LHCN-M2 (cell line): ENCODE data around the gene RBMS3. TPM values are rescaled to one million over a fixed set of nuclear protein-coding genes. Genes with fewer than 3 reads are reported as not detected.

Experiments used
- DNase-seq: peaks from one replicate; pipeline ENCODE4 v3.0.0-alpha.2; 2012; ENCODE audit warnings: low read depth
- total RNA-seq: library from RNA; depleted of rRNA; stranded (reverse); fragments of >200 nt; gene quantifications from 2 replicates; pipeline ENCODE4 v1.2.3, GENCODE V29; 2014

The RBMS3 gene
- total RNA-seq, 1 experiment from 2014 or later, result 13.8 TPM

DNA sequence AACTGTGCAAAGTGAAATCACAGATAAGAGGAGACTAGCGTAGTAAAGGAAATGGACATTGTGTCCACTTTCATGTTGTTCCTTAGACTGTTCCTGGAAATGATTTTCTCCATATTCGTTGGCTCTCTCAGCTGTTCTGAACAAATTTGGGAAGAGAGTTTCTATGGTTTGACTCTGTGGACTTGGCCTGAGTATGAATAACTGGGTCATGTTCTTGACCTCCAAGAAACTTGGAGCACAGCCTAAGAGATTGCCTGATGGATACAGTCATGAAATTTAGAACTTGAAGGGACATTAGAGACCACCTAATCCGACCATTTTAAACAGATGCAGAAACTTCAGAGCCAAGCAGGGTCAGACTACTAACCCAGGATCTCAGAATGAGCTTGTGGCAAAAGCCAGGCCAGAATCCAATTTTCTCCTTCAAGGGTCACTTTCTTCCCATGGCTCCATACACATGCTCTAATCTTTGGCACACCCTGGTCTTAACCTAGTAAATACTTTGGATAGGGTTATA lies 430.4 kb downstream of the RBMS3 start:
- peak; percentile 16 for DNase-seq

DNA sequence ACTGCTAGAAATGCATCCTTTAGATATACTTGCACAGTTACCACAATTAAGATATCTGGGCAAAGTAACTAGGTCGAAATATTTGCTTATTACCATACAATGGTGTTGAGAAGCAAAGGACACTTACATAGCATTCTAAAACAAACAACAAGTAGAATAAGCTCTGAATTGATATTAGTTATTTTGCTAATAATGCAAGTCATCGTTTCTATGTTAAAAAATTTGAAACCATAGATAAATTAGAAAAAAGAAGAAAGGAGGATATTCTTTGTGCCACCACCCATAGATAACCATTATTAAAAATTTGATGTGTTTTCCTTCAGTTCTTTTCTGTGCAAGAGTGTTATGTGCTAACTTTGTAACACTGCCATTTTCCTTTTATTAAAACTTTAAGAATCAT lies 435.3 kb downstream of the RBMS3 start:
- no peak for DNase-seq

DNA sequence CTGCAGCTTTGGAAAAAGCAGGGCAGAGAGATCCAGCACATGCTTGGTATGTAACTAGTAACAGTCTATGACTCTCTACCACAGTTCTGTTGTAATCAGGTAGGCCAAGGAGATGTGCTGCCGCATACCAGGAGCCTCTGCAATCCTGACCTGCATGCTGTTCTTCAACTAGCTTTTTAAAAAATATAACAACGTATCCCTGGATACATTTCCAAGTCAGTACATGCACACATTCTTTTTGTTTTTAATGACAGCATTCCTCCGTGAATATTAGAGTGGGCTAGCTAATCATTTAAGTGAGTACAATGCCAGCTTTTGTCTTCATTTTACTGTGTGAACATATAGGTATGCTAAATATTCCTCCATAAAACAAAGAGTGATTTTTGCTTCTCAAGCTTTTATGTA lies 437.8 kb downstream of the RBMS3 start:
- no peak for DNase-seq

DNA sequence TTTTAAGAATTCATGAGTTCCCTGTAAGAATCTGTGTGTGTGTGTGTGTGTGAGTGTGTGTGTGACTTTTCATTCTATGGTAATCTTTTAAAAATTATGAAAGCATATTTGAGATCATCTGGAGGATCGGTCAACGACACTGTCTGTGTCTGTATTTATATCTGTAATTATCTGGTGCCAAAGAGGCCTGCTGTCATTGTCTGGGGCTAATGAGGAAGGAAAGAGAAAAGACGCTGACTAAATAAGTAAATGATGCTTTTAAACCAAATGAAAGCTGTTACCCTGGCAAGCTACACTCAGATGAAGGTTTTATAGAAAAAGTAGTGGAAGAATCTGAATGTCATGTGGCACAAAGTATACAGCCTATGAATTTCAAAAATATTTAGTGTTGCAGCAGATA lies 439.8 kb downstream of the RBMS3 start:
- no peak for DNase-seq

DNA sequence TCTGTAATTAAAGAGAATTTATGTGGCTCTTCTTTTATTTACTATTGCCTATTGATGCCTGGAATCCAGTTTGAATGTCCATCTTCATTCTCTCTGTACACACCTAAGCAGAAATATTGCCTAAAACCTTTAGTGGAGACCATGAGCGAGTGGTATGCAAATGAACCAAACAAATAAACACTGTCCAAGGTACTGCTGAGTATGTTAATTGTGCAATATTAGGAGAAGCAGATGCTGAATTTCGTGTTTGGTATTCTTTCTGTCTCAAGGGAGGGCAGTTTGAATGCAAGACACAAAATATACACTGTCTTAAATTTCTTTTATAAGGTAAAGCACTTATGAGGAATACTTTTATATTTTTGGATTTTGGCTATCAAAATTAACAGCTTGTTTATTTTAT lies 440.9 kb downstream of the RBMS3 start:
- peak; percentile 37 for DNase-seq

DNA sequence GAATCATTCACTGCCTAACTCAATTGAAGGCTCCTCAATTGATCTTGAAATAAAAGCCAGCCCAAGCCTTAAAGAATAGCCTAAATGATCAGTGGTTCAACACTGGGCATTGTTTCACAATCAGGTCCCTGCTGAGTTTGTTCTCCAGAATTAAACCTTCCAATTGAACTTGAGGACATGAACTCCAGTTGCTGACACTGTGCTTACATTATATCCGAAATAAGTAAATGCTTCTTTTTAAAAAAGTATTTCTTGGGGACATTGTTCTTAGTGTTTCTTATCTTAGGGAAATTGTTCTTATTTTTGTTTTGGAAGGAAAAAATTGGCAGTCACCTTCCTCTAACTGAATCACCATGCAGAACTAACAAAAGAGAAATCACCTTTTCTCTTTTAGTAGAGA lies 450.2 kb downstream of the RBMS3 start:
- no peak for DNase-seq

DNA sequence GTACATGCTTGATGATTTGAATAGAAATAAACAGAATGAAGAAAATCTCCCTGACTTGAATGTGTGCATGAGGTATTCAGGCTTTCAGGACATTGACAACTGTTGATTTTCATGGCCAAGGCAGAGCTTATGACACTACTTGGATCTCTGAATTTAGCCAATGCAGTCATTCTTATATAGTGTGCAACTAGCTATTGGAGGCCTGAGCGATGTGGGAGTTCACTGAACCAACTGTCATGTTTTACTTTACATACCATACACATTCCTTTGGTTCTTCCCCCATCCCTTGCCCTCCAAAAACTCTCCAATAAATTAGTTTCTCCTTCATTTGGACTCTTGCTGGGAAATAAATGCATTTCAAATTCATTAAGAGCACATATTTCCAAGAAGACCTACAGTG lies 460.4 kb downstream of the RBMS3 start:
- no peak for DNase-seq

DNA sequence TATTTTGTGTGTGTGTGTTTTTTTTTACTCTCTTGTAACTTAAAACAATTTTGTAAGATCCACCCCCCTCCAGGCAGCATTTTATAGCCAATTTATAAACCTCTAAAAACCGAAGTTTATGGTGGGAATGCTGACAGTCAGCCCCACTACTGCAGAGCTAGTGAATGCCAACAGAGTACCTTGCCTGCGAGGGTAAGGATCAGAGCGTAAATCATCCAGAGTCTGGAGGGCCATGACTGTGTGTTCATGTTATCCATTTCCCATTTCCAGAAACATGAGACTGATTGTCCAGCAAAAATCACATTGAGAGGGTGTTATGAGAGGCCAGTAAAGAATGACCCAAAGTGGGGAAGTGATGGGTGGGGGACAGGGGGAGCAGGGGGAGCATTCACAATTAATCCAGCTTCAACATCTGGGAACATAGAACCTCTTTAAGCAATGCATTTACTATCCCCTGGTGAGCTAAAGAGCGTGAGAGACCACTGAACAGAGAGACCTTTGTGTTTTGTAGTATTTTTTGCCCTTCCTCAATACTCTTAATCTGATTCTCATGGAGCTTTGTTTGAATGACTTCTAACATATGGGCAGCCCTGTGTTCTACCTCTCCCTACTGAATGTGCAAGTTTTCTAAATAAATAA lies 464.5 kb downstream of the RBMS3 start:
- no peak for DNase-seq

DNA sequence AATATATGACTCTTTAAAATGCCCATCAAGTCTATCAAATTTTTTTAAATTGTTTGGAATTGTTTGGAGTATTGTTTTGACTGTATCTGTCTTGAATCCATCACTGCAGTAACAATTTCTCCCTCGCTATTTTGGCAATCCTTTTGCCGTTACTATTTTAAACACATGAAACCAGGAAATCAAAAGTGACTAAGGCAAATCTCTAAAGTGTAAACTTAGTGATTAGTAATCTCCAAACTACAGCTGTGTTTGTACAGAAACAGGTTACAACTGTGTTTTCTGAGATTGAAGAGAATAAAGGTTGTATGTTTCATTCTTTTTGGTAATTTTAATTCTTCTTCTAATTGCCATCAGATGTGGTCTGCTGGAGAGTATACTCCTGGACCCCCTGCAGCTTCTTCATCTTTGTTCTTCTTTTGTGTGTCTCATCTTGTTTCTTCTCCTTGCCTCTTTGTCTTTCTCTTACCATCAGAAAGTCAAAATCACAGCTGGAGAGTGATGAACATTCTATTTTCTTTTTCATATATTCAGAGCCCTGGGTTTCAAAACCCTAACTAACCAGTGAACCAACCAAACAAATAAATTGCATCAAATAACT lies 465.4 kb downstream of the RBMS3 start:
- peak; percentile 31 for DNase-seq

DNA sequence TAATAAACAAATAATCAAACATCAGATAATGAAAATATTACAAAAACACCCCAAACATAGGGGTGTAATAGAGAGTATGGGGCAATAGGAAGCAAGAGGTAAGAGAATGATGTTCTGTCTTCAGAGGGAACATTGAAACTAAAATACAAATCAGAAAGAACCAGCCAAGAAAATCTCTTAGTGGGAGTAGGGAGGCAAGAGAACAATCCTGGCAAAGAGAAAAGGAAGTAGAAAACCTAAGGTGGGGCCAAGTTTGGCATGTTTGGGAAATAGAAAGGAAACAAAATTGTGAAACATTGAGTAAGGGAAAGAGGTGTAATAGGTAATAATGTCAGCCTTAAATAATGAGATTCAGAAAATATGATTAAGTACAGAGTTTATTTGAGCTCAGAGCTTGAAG lies 467.1 kb downstream of the RBMS3 start:
- DNase-seq, result no peak

DNA sequence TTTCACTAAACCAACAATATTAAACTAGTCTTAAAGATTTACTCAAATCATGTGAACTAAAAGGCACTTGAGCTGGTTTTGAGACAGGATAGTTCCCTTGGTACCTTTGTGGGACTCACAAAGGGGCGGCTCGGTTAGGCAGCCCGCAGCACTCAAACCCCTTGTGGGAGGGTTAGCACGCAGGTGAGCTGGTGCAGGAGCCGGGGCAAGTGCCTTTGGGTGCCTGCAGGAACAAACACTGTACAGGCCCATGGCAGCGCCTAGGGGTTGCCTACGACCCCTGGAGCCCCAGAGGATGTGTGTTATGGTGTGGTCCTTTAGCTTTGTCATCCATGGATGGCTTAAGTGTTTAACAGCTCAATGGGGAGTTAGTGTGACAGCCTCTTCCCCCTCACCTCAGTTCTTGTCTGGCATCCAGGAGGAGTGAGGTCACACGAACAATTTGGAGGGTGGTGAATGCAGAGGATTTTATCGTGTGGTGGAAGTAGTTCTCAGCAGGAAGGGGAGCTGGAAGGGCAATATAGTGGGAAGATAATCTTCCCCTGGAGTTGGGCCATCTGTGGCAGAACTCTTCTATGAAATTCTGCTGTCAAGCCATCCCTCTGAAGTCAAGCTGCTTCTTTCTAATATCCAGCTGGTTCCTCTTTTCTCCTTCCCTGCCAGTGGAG lies 470.9 kb downstream of the RBMS3 start:
- DNase-seq, result no peak

DNA sequence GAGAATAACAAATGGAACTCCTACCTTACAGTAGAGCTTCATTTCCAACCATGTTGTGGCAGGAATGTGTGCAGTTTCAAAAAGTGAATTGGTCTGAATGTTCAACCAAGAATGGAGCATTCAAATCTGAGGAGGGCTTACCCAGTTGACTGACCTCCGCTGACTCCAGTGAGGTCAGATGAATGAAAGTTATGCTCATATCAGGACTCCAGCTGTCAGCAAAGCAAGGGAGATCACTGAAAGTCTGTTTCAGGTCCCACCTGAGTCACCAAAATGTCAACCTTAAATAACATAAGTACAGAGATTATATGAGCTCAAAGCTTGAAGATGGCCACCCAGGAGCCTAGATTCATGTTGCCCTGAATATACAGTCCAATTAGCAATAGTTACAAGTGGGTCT lies 473.5 kb downstream of the RBMS3 start:
- DNase-seq, result no peak

DNA sequence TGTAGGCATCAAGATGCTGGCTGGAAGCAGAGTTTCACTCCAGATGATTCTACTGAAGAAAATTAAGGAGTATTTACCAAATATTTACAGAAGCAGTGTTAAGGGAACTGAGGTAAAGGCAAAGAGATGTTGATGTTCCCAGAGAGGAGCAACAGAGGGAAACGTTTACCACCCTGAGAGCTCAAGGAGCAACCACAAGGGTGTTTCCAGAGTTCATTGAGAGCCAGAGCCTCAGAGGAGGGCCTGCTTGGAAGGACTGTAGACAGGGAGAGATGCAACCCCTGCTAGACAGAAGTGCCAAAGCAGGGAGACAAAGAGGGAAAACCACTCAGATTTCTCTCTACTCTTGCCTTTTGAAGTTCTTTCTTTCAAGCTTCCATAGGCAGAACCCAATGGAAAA lies 474.5 kb downstream of the RBMS3 start:
- DNase-seq, result no peak

DNA sequence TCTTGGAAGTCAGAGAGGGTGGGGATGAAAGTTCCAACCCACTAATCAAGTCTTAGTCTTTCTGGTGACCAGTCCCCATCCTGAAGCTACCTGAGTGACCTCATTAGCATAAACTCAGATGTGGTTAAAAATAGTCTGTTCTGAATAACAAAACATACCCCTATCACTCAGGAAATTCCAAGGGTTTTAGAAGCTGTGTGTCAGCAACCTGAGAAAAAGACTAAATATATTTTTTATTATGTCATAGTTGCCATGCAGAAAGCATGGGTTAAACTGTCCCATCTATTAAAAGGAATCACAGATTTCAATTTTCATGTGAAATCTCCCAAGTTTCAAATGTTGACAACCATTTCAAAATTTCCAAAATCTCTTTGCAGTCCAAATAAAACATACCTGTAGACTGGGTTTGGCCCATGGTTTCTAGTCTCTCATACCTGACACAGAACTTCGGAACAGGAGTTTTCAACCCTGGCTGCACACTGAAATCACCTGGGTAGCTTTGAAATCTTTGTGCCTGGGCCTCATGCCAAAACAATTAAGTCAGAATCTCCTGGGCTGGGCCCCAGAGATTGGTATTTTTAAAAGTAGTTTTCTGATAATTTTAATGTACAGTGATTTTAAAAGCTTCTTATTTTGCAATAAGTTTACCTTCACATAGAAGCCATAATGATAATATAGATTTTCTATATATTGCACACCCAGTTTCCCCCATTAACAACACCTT lies 476.3 kb downstream of the RBMS3 start:
- DNase-seq, result peak; percentile 21

DNA sequence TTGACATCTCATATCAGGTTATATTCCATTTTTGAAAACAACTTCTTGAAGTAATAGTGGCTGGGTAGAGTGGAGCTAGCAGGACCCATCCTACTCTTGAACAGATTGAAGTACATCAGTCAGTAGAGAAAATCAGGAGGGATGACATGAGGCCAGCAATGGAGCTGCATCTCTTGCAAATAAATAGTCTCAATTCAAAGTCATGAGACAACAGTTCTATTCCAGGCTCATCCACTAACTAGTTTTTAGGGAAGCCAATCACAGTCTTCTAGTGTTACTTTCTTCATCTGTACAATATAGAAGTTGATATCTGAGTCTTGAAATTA lies 477.2 kb downstream of the RBMS3 start:
- no peak for DNase-seq

DNA sequence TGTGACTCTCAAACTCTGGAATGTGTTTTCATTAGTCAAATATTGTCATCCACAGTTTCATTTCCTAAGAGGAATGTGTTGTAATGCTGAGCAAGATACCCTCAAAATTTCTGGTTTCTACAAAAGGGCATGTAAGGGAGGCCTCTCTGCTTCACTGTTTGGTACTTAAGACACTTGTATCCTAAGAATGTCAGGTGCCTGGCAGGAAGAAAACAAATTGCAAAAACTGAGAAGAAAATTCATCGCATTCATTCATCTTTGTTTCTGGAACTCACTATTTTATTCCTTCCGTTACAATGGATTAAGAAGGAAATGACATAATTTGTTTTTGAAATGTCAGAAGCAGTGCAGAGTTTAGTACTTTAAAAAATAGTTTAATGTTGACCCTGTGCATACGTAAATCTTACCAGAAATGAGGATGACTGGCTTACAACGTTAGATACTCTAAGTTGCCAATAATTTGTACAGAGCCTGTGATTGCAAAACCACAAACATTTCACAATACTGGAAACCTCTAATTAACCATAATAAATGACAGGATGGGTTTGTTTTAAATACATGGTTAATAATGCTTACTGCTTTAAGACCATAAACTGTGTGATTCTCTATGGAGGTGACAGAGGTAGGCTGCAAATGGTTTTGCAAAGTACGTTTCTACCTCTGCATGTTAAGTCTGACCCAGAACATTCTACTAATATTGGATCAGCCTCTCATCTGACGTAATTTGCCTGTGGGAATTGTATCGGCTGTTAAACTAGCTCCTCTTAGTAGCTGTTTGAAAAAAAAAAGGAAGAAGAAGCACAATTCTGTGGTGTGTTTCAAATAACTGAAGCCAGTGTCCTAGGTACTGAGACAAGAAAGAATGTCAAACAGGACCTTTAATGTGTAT lies 477.8 kb downstream of the RBMS3 start:
- DNase-seq, result peak; percentile 74

DNA sequence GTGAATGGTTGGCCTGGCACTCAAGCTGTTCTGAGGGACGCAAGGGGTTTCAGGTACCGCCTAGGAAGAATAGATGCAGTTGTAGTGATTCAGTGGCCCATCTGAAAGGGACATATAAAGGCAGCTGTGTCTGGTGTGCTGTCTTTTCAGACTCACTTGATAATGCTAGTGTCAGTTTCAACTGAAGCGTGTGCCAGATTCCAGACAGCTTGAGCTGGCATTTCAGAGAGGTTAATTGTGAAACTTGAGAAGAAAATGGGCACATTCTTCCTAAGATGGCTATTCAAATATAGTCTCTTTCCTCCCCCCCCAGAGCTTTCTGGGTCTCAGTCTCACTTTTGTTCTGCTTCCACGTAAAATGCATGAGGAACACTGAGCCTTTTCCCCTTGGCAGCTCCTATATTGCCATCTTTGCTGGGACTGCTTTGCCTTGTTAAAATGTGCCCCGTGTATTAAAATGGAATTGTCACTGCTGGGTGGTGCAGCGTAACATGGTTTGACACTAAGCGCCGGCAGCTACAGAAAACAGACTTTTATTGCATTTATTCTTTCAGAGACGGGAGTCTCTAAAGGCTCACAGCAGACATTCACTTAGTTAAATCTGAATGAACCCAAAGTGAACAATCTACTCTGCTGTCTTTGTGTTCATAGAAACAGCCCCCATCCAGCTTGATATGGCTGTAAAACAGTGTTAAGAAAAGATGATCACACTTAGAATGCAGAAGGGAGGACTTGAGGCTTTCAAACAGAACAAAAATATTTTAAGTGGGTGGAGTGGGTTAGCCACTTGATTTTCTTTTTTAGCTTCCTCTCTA lies 478.7 kb downstream of the RBMS3 start:
- DNase-seq, result peak; percentile 88

DNA sequence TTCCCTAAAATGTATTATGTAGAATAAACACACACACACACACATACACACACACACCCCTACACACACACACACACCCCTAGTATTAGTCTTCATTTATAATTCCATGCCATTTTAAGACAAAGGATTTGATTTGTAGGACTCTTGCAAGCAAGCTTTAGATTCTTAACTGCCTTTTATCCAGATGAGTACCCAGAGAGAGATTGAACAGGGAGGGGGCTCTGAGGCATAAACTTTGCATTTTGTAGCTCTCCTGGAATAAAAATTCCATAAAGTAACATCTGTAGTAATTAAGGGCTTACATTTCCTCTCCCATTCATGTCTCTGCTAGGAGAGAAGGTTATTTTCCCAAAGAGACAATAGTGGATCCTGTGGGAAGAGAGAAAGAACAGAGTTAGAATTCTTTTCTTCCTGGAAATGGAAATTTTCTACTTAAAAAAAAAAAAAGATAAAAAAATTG lies 479.4 kb downstream of the RBMS3 start:
- no peak for DNase-seq

DNA sequence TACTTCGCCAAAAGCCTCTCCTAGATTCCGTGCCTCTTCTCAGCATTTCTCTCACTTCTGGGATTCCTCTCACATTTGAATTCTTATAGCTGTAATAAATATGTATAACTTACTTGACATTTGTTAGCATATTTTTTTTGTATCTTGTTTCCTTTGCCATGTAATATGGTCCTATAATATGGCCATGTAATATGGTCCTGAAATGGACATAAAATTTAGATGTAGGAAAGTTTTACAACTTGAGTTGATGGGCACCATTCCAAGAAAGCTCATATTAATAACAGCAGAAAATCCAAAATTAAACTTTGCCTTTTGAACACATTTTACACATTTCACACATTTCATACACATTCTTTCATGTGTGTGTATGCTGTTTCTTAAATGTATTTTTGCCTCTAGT lies 480.6 kb downstream of the RBMS3 start:
- no peak for DNase-seq

DNA sequence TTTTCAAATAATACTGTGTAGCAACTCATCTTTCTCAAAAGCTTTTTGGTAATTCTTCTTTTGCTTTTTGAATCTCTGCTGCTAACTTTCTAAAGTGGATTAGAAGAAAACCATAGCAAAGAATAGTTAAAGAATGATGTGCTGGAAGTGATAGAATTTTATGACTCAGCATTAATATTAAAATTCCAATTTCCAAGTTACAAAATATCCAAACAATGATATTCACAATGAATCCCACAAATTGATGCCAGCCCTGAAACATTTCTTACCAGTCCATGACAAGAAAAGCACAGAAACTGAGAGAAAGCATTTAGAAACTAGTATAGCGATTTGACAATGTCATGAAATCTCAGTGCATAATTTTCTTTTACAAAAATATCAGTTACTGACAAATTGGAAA lies 482.2 kb downstream of the RBMS3 start:
- peak; percentile 8 for DNase-seq
